ENCODE measurements around the gene MBTD1. TPM values are rescaled to one million over a fixed set of nuclear protein-coding genes. Genes with fewer than 3 reads are reported as not detected.

Gene MBTD1
- total and polyA plus RNA-seq, 10 donors: 9.6 to 45.7 (median 23.6) TPM

- Histone ChIP-seq H3K4me1 (peaks cover 0 to 34% (median 23%) of the 10 kb centered on the region in 6 donors), H3K27ac (peak overlapping the region; percentile 86 to 96 (median 93)), H3K4me3 (peak overlapping the region; percentile 88 to 99 (median 96)), H3K36me3 (peaks cover 2 to 56% (median 38%) of the 10 kb centered on the region in 6 donors), H3K9me3 (no peaks in the 10 kb centered on the region), H3K27me3 (replicated peaks in 1 of 7) (no peaks in the 10 kb centered on the region)
- TF ChIP-seq POLR2A (IDR thresholded peaks at IDR 0.05): no peak
- TF ChIP-seq CTCF (IDR thresholded peaks at IDR 0.05 in 8 of 11, conservative IDR thresholded peaks at IDR 0.05 in 3 of 11): peak; percentile 41 to 90 (median 79)
- WGBS, 5 donors: 15 to 16% (median 15%) methylated on average over 40 to 42 of the region's 42 CpGs
- intact Hi-C loops (cut with DNase I; ENCODE audit: low total_unique reads): loop anchor here (5.0 kb wide), 1 partner anchor 95 kb away; the partner anchor contains the start of genes MBTD1 and UTP18
- peak; percentile 90 for DNase-seq
These were observed 92.6 kb downstream of the MBTD1 start for GRCh38 chr17:51166987-51167931.

- Histone ChIP-seq H3K4me3 (peak within 1 kb of the TSS; percentile 88 to 99 (median 96)), H3K9me3 (no peaks in the 10 kb centered on the region), H3K4me1 (peaks cover 0 to 34% (median 23%) of the 10 kb centered on the region in 6 donors), H3K27me3 (replicated peaks in 1 of 7) (no peaks in the 10 kb centered on the region), H3K36me3 (peaks cover 0 to 56% (median 37%) of the 10 kb centered on the region in 6 donors), H3K27ac (peak within 1 kb of the TSS; percentile 86 to 96 (median 93))
- TF ChIP-seq CTCF (IDR thresholded peaks at IDR 0.05 in 8 of 11, conservative IDR thresholded peaks at IDR 0.05 in 3 of 11) (no peak), POLR2A (IDR thresholded peaks at IDR 0.05) (peak in 1 of 3 donors; percentile 41), POLR2AphosphoS5 (IDR thresholded peaks at IDR 0.05) (peak; percentile 78 to 87 (median 85))
- WGBS, 5 donors: 0% methylated on average over 7 to 98 of the region's 98 CpGs
- intact Hi-C loops (cut with DNase I; ENCODE audit: low total_unique reads): loop anchor here (5.0 kb wide), 1 partner anchor 96 kb away; the partner anchor contains the start of genes MBTD1 and UTP18
- peak; percentile 95 for DNase-seq
These were observed 93.5 kb downstream of the MBTD1 start, which contains the start of gene NME2 for GRCh38 chr17:51166198-51166986. NME2 (plus strand) TSS chr17:51166411; CDS start chr17:51166831, 420 bp downstream.

- Histone ChIP-seq H3K4me1 (peaks cover 0 to 34% (median 23%) of the 10 kb centered on the region in 6 donors), H3K27ac (peak overlapping the region; percentile 86 to 96 (median 93)), H3K9me3 (no peaks in the 10 kb centered on the region), H3K27me3 (replicated peaks in 1 of 7) (no peaks in the 10 kb centered on the region), H3K4me3 (peak overlapping the region; percentile 88 to 99 (median 96)), H3K36me3 (peaks cover 0 to 56% (median 37%) of the 10 kb centered on the region in 6 donors)
- TF ChIP-seq CTCF (IDR thresholded peaks at IDR 0.05 in 8 of 11, conservative IDR thresholded peaks at IDR 0.05 in 3 of 11) (no peak), POLR2AphosphoS5 (IDR thresholded peaks at IDR 0.05) (no peak), POLR2A (IDR thresholded peaks at IDR 0.05) (no peak)
- DNase-seq: no peak
- WGBS, 5 donors: 14 to 23% (median 18%) methylated on average over 21 of the region's 21 CpGs
- intact Hi-C loops (cut with DNase I; ENCODE audit: low total_unique reads): loop anchor here (5.0 kb wide), 1 partner anchor 97 kb away; the partner anchor contains the start of genes MBTD1 and UTP18
These were observed 94.1 kb downstream of the MBTD1 start for GRCh38 chr17:51165680-51166197.

Data from spleen (tissue), 11 donors.